Neural cell (in vitro differentiated cells): Measurements from ENCODE around the gene ZBTB7C. TPM values are rescaled to one million over a fixed set of nuclear protein-coding genes. Genes with fewer than 3 reads are reported as not detected.

ENCODE experiments used
- H2AFZ ChIP-seq: fragments of 200-600, 300-800 bp; sonication (generic), shearing (Covaris generic); 2 replicates; pipeline ENCODE4 v1.6.0; 2014; ENCODE audit warnings: low read depth, mild to moderate bottlenecking, antibody characterized with exemption, low read length, moderate library complexity
- H3F3A ChIP-seq: fragments of 200-600 bp; shearing (Covaris generic); 2 replicates; pipeline ENCODE4 v1.6.1; 2016; ENCODE audit warnings: mild to moderate bottlenecking, moderate library complexity, mixed read lengths, antibody characterized with exemption, low read length; ENCODE audit not compliant: insufficient read depth, poor library complexity, severe bottlenecking
- H3K27ac ChIP-seq: fragments of 200-600, 300-800 bp; sonication (generic), shearing (Covaris generic); 2 replicates; pipeline ENCODE4 v1.5.1; 2014; ENCODE audit warnings: mild to moderate bottlenecking, low read length, moderate library complexity
- H3K27me3 ChIP-seq: fragments of 300-800, 200-600 bp; sonication (generic), shearing (Covaris generic); 2 replicates; pipeline ENCODE4 v1.6.0; 2014; ENCODE audit warnings: mild to moderate bottlenecking, low read depth, low read length, moderate library complexity; ENCODE audit not compliant: insufficient read depth
- H3K36me3 ChIP-seq: fragments of 300-800, 200-600 bp; sonication (generic), shearing (Covaris generic); 2 replicates; pipeline ENCODE4 v1.5.1; 2014; ENCODE audit warnings: mild to moderate bottlenecking, antibody characterized with exemption, low read length, moderate library complexity; ENCODE audit not compliant: insufficient read depth
- H3K4me2 ChIP-seq: fragments of 300-800, 200-600 bp; sonication (generic), shearing (Covaris generic); 2 replicates; pipeline ENCODE4 v1.6.0; 2014; ENCODE audit warnings: mild to moderate bottlenecking, low read length
- H3K4me3 ChIP-seq: fragments of 300-800, 200-600 bp; sonication (generic), shearing (Covaris generic); 2 replicates; pipeline ENCODE4 v1.5.1; 2014; ENCODE audit warnings: mild to moderate bottlenecking, low read length, moderate library complexity
- H3K79me2 ChIP-seq: fragments of 200-600 bp; shearing (Covaris generic); replicated peaks from 2 replicates; pipeline ENCODE4 v1.6.0; 2014; ENCODE audit warnings: mild to moderate bottlenecking, low read length, moderate library complexity; ENCODE audit not compliant: insufficient read depth
- H3K9ac ChIP-seq: fragments of 300-800, 200-600 bp; sonication (generic), shearing (Covaris generic); 2 replicates; pipeline ENCODE4 v1.6.1; 2016; ENCODE audit warnings: mild to moderate bottlenecking, low read length, mixed read lengths
- H3K9me2 ChIP-seq: fragments of 200-600 bp; shearing (Covaris generic); 2 replicates; pipeline ENCODE4 v1.6.1; 2016; ENCODE audit warnings: mild to moderate bottlenecking, low read length, mixed read lengths; ENCODE audit not compliant: insufficient read depth
- H3K9me3 ChIP-seq: fragments of 200-600, 300-800 bp; sonication (generic), shearing (Covaris generic); 2 replicates; pipeline ENCODE4 v1.6.1; 2016; ENCODE audit warnings: mild to moderate bottlenecking, mixed run types, low read length, moderate library complexity, mixed read lengths
- H4K20me1 ChIP-seq: fragments of 200-600 bp; shearing (Covaris generic); 2 replicates; pipeline ENCODE4 v1.6.1; 2016; ENCODE audit warnings: mild to moderate bottlenecking, mixed run types; ENCODE audit not compliant: insufficient read depth
- CTCF ChIP-seq: fragments of 450-650 bp; IDR thresholded peaks from 2 replicates; pipeline ENCODE4 v1.5.1; 2014; ENCODE audit warnings: antibody characterized with exemption, mild to moderate bottlenecking, moderate library complexity; ENCODE audit not compliant: poor library complexity, severe bottlenecking
- EP300 ChIP-seq: fragments of 450-650 bp; conservative IDR thresholded peaks from 2 replicates; pipeline ENCODE4 v1.6.1; 2014; ENCODE audit warnings: antibody characterized with exemption, mild to moderate bottlenecking, moderate library complexity; ENCODE audit not compliant: poor library complexity, severe bottlenecking
- EZH2 ChIP-seq: fragments of 200-600, 300-800 bp; shearing (Covaris generic), sonication (generic); IDR thresholded peaks from 2 replicates; pipeline ENCODE4 v1.6.1; 2014; ENCODE audit warnings: antibody characterized with exemption, low read length, borderline replicate concordance, mild to moderate bottlenecking; ENCODE audit not compliant: insufficient read depth, poor library complexity, severe bottlenecking
- MXI1 ChIP-seq: fragments of 450-650 bp; conservative IDR thresholded peaks from 2 replicates; pipeline ENCODE4 v1.6.1; 2014; ENCODE audit warnings: antibody characterized with exemption, mild to moderate bottlenecking; ENCODE audit not compliant: poor library complexity, severe bottlenecking
- POLR2AphosphoS5 ChIP-seq: IDR thresholded peaks from 2 replicates; pipeline ENCODE4 v1.6.1; 2012
- RAD21 ChIP-seq: fragments of 450-650 bp; conservative IDR thresholded peaks from 2 replicates; pipeline ENCODE4 v1.6.1; 2014; ENCODE audit warnings: antibody characterized with exemption, mild to moderate bottlenecking, moderate library complexity
- SMC3 ChIP-seq: fragments of 450-650 bp; conservative IDR thresholded peaks from 2 replicates; pipeline ENCODE4 v1.6.1; 2014; ENCODE audit warnings: antibody characterized with exemption, mild to moderate bottlenecking, moderate library complexity; ENCODE audit not compliant: poor library complexity
- TAF1 ChIP-seq: IDR thresholded peaks from 2 replicates; pipeline ENCODE4 v1.6.1; 2012; ENCODE audit warnings: low read depth
- polyA plus RNA-seq: library from polyadenylated mRNA; depleted of rRNA; stranded (reverse); fragments of >200 nt; gene quantifications from 2 replicates; pipeline ENCODE4 v1.2.3, GENCODE V29; 2014
- TF ChIP-seq, protein P1 (sequence below): IDR thresholded peaks from 2 replicates; pipeline ENCODE4 v1.6.1; 2012; ENCODE audit warnings: borderline replicate concordance

The ZBTB7C gene
- polyA plus RNA-seq, 1 donor from 2014 or later, result 2.4 TPM

GRCh38 chr18:48040457-48041110, 368.6 kb downstream of the ZBTB7C start:
- Histone ChIP-seq H4K20me1 (no peaks in the 10 kb centered on the region), H3K79me2 (no peaks in the 10 kb centered on the region), H2AFZ (no peak overlapping the region), H3F3A (no peaks in the 10 kb centered on the region), H3K4me3 (no peak overlapping the region), H3K27ac (no peak overlapping the region), H3K27me3 (no peaks in the 10 kb centered on the region), H3K9me3 (no peaks in the 10 kb centered on the region), H3K36me3 (no peaks in the 10 kb centered on the region), H3K9ac (no peak overlapping the region), H3K9me2 (no peaks in the 10 kb centered on the region), H3K4me2 (no peak overlapping the region)
- TF ChIP-seq RAD21 (no peak), SMC3 (no peak), TAF1 (no peak), CTCF (no peak), POLR2AphosphoS5 (no peak)

GRCh38 chr18:48039769-48040215, 369.4 kb downstream of the ZBTB7C start:
- H3K27ac ChIP-seq, result no peak overlapping the region

More at GRCh38 chr18:48039769-48040215, 369.4 kb downstream of the ZBTB7C start:
- Histone ChIP-seq H3K27me3 (no peaks in the 10 kb centered on the region), H3K9ac (no peak overlapping the region), H2AFZ (no peak overlapping the region), H3K4me3 (no peak overlapping the region), H3K79me2 (no peaks in the 10 kb centered on the region), H3K9me3 (no peaks in the 10 kb centered on the region), H4K20me1 (no peaks in the 10 kb centered on the region), H3F3A (no peaks in the 10 kb centered on the region), H3K36me3 (no peaks in the 10 kb centered on the region), H3K4me2 (no peak overlapping the region), H3K9me2 (no peaks in the 10 kb centered on the region)
- TF ChIP-seq, protein P1, sequence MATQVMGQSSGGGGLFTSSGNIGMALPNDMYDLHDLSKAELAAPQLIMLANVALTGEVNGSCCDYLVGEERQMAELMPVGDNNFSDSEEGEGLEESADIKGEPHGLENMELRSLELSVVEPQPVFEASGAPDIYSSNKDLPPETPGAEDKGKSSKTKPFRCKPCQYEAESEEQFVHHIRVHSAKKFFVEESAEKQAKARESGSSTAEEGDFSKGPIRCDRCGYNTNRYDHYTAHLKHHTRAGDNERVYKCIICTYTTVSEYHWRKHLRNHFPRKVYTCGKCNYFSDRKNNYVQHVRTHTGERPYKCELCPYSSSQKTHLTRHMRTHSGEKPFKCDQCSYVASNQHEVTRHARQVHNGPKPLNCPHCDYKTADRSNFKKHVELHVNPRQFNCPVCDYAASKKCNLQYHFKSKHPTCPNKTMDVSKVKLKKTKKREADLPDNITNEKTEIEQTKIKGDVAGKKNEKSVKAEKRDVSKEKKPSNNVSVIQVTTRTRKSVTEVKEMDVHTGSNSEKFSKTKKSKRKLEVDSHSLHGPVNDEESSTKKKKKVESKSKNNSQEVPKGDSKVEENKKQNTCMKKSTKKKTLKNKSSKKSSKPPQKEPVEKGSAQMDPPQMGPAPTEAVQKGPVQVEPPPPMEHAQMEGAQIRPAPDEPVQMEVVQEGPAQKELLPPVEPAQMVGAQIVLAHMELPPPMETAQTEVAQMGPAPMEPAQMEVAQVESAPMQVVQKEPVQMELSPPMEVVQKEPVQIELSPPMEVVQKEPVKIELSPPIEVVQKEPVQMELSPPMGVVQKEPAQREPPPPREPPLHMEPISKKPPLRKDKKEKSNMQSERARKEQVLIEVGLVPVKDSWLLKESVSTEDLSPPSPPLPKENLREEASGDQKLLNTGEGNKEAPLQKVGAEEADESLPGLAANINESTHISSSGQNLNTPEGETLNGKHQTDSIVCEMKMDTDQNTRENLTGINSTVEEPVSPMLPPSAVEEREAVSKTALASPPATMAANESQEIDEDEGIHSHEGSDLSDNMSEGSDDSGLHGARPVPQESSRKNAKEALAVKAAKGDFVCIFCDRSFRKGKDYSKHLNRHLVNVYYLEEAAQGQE, result no peak
- TF ChIP-seq CTCF (no peak), TAF1 (no peak), EZH2 (no peak), MXI1 (no peak), POLR2AphosphoS5 (no peak), RAD21 (no peak), SMC3 (no peak), EP300 (no peak)
